HEK293 (cell line): ENCODE data around the gene PRKCE.

ENCODE experiments used
- CTCF ChIA-PET: fragments of 350-600 bp; formaldehyde crosslinking; extraction: SDS; loops from one replicate; lab custom pipeline; 2021; ENCODE audit warnings: antibody characterized with exemption; lab: Yijun Ruan, JAX
- POLR2A ChIA-PET: fragments of 300-600 bp; formaldehyde crosslinking; extraction: SDS; loops from one replicate; lab custom pipeline; 2020; ENCODE audit warnings: antibody characterized with exemption, inconsistent platforms; lab: Yijun Ruan, JAX
- H3K27ac ChIP-seq: fragments of 200-500 bp; sonication (Bioruptor generic); 2 replicates; pipeline ENCODE4 v1.5.1; 2014; ENCODE audit warnings: low read depth, low read length, control low read depth, inconsistent platforms; ENCODE audit errors: extremely low read depth
- H3K36me3 ChIP-seq, 2 experiments: fragments of 200-500 bp in 1 of 2; sonication (Bioruptor generic) in 1 of 2; 1 replicate in 1 of 2; 2 replicates in 1 of 2; pipeline ENCODE4 v1.5.1; 2014 to 2017; ENCODE audit warnings: inconsistent platforms in 2 of 2, low read length in 2 of 2; ENCODE audit not compliant: control insufficient read depth in 2 of 2, insufficient read depth in 1 of 2
- H3K4me1 ChIP-seq: fragments of 200-500 bp; sonication (Bioruptor generic); 2 replicates; pipeline ENCODE4 v1.5.1; 2014; ENCODE audit warnings: mild to moderate bottlenecking, low read length, inconsistent platforms; ENCODE audit not compliant: control insufficient read depth, insufficient read depth
- H3K4me3 ChIP-seq: 2 replicates; pipeline ENCODE4 v1.5.1; 2011; ENCODE audit warnings: low read depth, mild to moderate bottlenecking, control low read depth, low read length, moderate library complexity
- H3K9me3 ChIP-seq: fragments of 200-500 bp; sonication (Bioruptor generic); 2 replicates; pipeline ENCODE4 v1.5.1; 2014; ENCODE audit warnings: low read depth, low read length, inconsistent platforms; ENCODE audit not compliant: control insufficient read depth, insufficient read depth
- FEZF1 ChIP-seq: fragments of 450-650 bp; formaldehyde crosslinking; IDR thresholded peaks from 2 replicates; pipeline ENCODE4 v1.5.1; 2016; ENCODE audit warnings: missing biosample characterization, missing genetic modification characterization
- GFI1B ChIP-seq: fragments of 450-650 bp; formaldehyde crosslinking; IDR thresholded peaks from 2 replicates; pipeline ENCODE4 v1.5.1; 2016; ENCODE audit warnings: missing biosample characterization, missing genetic modification characterization
- IKZF3 ChIP-seq: fragments of 450-650 bp; IDR thresholded peaks from 2 replicates; pipeline ENCODE4 v1.5.0; 2018; ENCODE audit warnings: missing biosample characterization, mild to moderate bottlenecking, missing genetic modification characterization, moderate library complexity
- KLF8 ChIP-seq: fragments of 450-650 bp; formaldehyde crosslinking; IDR thresholded peaks from 2 replicates; pipeline ENCODE4 v1.5.1; 2016; ENCODE audit warnings: missing biosample characterization, missing genetic modification characterization
- OVOL3 ChIP-seq: fragments of 450-650 bp; formaldehyde crosslinking; IDR thresholded peaks from 2 replicates; pipeline ENCODE4 v1.5.1; 2016; ENCODE audit warnings: missing biosample characterization, missing genetic modification characterization
- SP2 ChIP-seq: fragments of 450-650 bp; formaldehyde crosslinking; IDR thresholded peaks from 2 replicates; pipeline ENCODE4 v1.5.1; 2016; ENCODE audit warnings: missing biosample characterization, missing genetic modification characterization
- SP3 ChIP-seq: fragments of 450-650 bp; formaldehyde crosslinking; IDR thresholded peaks from 2 replicates; pipeline ENCODE4 v1.5.1; 2016; ENCODE audit warnings: missing biosample characterization, missing genetic modification characterization
- SP7 ChIP-seq: fragments of 450-650 bp; formaldehyde crosslinking; IDR thresholded peaks from 2 replicates; pipeline ENCODE4 v1.5.1; 2016; ENCODE audit warnings: missing biosample characterization, missing genetic modification characterization
- ZBTB20 ChIP-seq: fragments of 450-650 bp; formaldehyde crosslinking; IDR thresholded peaks from 2 replicates; pipeline ENCODE4 v1.5.1; 2016; ENCODE audit warnings: missing biosample characterization, missing genetic modification characterization
- ZBTB7A ChIP-seq: fragments of 450-650 bp; formaldehyde crosslinking; IDR thresholded peaks from 2 replicates; pipeline ENCODE4 v1.5.1; 2016; ENCODE audit warnings: low read depth, missing biosample characterization, missing genetic modification characterization
- ZNF132 ChIP-seq: fragments of 450-650 bp; formaldehyde crosslinking; IDR thresholded peaks from 2 replicates; pipeline ENCODE4 v1.5.1; 2017; ENCODE audit warnings: missing biosample characterization, missing genetic modification characterization, borderline replicate concordance
- ZNF169 ChIP-seq: fragments of 450-650 bp; formaldehyde crosslinking; IDR thresholded peaks from 2 replicates; pipeline ENCODE4 v1.5.1; 2016; ENCODE audit warnings: missing biosample characterization, missing genetic modification characterization
- ZNF221 ChIP-seq: fragments of 450-650 bp; formaldehyde crosslinking; IDR thresholded peaks from 2 replicates; pipeline ENCODE4 v1.5.1; 2017; ENCODE audit warnings: missing biosample characterization, missing genetic modification characterization, borderline replicate concordance
- ZNF23 ChIP-seq: fragments of 450-650 bp; formaldehyde crosslinking; IDR thresholded peaks from 2 replicates; pipeline ENCODE4 v1.5.1; 2016; ENCODE audit warnings: missing biosample characterization, missing genetic modification characterization, borderline replicate concordance
- ZNF335 ChIP-seq: fragments of 450-650 bp; formaldehyde crosslinking; conservative IDR thresholded peaks from 2 replicates; pipeline ENCODE4 v1.5.1; 2016; ENCODE audit warnings: missing biosample characterization, missing genetic modification characterization
- ZNF341 ChIP-seq: fragments of 450-650 bp; formaldehyde crosslinking; IDR thresholded peaks from 2 replicates; pipeline ENCODE4; 2016; ENCODE audit warnings: low read depth, missing biosample characterization, missing genetic modification characterization
- ZNF350 ChIP-seq: fragments of 450-650 bp; formaldehyde crosslinking; IDR thresholded peaks from 2 replicates; pipeline ENCODE4 v1.5.0; 2017; ENCODE audit warnings: missing biosample characterization, mild to moderate bottlenecking, missing genetic modification characterization
- ZNF624 ChIP-seq: fragments of 450-650 bp; formaldehyde crosslinking; IDR thresholded peaks from 2 replicates; pipeline ENCODE4 v1.5.1; 2017; ENCODE audit warnings: missing biosample characterization, missing genetic modification characterization
- ZNF658 ChIP-seq: fragments of 450-650 bp; formaldehyde crosslinking; IDR thresholded peaks from 2 replicates; pipeline ENCODE4; 2016; ENCODE audit warnings: missing biosample characterization, missing genetic modification characterization
- ZNF707 ChIP-seq: fragments of 450-650 bp; formaldehyde crosslinking; IDR thresholded peaks from 2 replicates; pipeline ENCODE4 v1.5.1; 2016; ENCODE audit warnings: missing biosample characterization, missing genetic modification characterization
- ZNF777 ChIP-seq: fragments of 450-650 bp; formaldehyde crosslinking; IDR thresholded peaks from 2 replicates; pipeline ENCODE4 v1.5.1; 2017; ENCODE audit warnings: missing biosample characterization, missing genetic modification characterization, borderline replicate concordance
- TF ChIP-seq, protein P1 (sequence below): fragments of 450-650 bp; IDR thresholded peaks from 2 replicates; pipeline ENCODE4 v1.5.1; 2018; ENCODE audit warnings: missing biosample characterization, mild to moderate bottlenecking, missing genetic modification characterization
- TF ChIP-seq, protein P2 (sequence below): fragments of 450-650 bp; formaldehyde crosslinking; IDR thresholded peaks from 2 replicates; pipeline ENCODE4 v1.5.1; 2016; ENCODE audit warnings: missing biosample characterization, missing genetic modification characterization, borderline replicate concordance
- TF ChIP-seq, protein P3 (sequence below): fragments of 450-650 bp; formaldehyde crosslinking; IDR thresholded peaks from 2 replicates; pipeline ENCODE4 v1.5.1; 2016; ENCODE audit warnings: missing biosample characterization, missing genetic modification characterization
- TF ChIP-seq, protein P4 (sequence below): fragments of 450-650 bp; formaldehyde crosslinking; IDR thresholded peaks from 2 replicates; pipeline ENCODE4 v1.5.1; 2016; ENCODE audit warnings: missing biosample characterization, missing genetic modification characterization

Gene PRKCE

DNA sequence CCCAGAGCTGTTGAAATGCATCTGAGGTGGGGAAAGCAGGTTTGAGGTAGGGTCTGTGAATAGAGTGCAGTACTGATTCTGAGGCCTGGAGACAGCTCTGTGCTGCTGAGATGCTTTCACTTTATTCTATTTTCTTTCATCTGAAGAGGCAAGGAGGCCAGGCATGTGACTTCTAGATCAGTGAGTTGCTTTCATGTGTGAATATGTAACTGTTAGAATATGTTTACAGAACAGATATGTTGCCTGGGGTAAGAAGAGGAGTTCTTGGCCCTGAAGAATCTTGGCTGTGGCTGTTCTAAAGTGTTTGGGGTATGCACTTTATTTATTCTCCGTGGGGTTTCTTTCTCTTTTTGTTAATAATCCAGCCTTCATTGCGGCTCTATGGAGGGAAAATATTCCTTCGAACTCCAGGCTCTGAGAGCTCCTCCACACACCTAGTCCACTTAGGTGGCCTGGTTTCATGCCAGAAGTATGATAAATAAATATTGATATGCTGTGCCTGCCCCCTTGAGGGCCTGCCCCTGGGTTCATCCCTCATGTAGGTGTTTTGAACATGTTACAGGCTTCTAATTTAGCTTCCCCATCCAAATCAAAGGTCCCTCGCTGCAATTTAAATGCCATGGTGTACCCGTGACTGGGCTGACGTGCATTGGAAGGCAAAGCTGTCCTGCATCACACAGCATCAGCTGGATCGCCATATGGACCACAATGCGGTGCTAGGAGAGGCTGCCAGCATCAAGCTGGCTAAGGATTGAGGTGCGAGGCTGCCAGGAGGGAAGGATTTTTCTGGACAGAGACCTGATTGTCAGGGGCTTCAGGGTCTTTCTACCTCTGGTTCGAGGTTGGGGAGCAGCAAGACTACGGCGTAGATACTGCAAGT lies 102.9 kb downstream of the PRKCE start:
- H3K4me1 ChIP-seq = no peaks in the 10 kb centered on the region

DNA sequence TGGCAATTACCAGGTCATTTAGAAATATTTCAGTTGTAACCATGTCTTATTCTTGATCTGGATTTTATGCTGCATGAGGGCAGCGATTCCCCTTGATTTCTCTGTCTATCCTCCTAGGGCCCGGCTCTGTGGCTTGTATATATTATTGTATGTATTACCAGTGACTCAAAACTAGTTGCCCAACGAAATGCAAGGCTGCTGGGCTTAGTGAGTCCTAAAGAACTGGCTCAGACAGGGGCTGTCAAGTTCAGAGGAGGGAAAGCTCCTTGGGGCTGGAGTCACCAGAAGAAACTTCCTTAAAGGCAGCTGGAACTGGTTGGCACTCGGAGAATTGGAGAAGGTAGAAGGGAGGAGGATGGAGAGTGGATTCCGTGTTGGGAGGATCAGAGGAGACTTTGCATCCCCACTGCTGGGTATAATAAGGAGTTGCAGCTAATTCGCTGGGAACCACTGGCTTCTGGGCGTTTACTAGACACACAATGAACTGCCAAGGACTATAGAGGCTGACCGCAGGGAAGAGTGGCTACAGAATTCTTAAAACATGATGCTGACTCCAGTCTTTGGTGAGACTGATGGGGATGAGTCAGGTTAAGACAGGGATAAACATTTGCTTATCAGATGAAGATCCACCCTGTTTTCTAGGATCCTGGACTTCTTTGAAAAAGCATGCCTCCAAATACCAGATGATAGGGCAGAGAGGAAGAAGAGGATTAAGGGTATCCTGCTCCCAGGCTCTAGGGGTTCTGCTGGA lies 104.3 kb downstream of the PRKCE start:
- ChIA-PET POLR2A (no interaction called here), CTCF (interaction anchor here (2.5 kb wide), 1 partner anchor 23 kb away, joined by 9 read pairs; no protein-coding TSS in a partner anchor)
- H3K9me3 ChIP-seq = no peaks in the 10 kb centered on the region
- H3K4me1 ChIP-seq = 0 out of 2 replicates have a peak, but pooled peaks cover 3% of the 10 kb centered on the region
- H3K4me3 ChIP-seq = no peak overlapping the region
- H3K27ac ChIP-seq = no peak overlapping the region
- no peaks in the 10 kb centered on the region for H3K36me3 ChIP-seq
- no peak for TF ChIP-seq ZNF658
- no peak for TF ChIP-seq ZNF132 (tag by site-specific recombination)
- TF ChIP-seq, protein P1, sequence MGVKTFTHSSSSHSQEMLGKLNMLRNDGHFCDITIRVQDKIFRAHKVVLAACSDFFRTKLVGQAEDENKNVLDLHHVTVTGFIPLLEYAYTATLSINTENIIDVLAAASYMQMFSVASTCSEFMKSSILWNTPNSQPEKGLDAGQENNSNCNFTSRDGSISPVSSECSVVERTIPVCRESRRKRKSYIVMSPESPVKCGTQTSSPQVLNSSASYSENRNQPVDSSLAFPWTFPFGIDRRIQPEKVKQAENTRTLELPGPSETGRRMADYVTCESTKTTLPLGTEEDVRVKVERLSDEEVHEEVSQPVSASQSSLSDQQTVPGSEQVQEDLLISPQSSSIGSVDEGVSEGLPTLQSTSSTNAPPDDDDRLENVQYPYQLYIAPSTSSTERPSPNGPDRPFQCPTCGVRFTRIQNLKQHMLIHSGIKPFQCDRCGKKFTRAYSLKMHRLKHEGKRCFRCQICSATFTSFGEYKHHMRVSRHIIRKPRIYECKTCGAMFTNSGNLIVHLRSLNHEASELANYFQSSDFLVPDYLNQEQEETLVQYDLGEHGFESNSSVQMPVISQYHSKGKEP (tag by site-specific recombination) = no peak
- no peak for TF ChIP-seq ZNF169 (tag by site-specific recombination)
- TF ChIP-seq OVOL3 (tag by site-specific recombination) = no peak
- no peak for TF ChIP-seq FEZF1 (tag by site-specific recombination)
- TF ChIP-seq ZNF624 (tag by site-specific recombination) = no peak
- no peak for TF ChIP-seq SP2 (tag by site-specific recombination)
- TF ChIP-seq SP7 (tag by site-specific recombination) = no peak
- no peak for TF ChIP-seq ZNF23 (tag by site-specific recombination)
- no peak for TF ChIP-seq ZBTB20 (tag by site-specific recombination)
- no peak for TF ChIP-seq IKZF3
- TF ChIP-seq ZNF707 (tag by site-specific recombination) = no peak
- TF ChIP-seq ZNF350 (tag by site-specific recombination) = no peak
- TF ChIP-seq, protein P2, sequence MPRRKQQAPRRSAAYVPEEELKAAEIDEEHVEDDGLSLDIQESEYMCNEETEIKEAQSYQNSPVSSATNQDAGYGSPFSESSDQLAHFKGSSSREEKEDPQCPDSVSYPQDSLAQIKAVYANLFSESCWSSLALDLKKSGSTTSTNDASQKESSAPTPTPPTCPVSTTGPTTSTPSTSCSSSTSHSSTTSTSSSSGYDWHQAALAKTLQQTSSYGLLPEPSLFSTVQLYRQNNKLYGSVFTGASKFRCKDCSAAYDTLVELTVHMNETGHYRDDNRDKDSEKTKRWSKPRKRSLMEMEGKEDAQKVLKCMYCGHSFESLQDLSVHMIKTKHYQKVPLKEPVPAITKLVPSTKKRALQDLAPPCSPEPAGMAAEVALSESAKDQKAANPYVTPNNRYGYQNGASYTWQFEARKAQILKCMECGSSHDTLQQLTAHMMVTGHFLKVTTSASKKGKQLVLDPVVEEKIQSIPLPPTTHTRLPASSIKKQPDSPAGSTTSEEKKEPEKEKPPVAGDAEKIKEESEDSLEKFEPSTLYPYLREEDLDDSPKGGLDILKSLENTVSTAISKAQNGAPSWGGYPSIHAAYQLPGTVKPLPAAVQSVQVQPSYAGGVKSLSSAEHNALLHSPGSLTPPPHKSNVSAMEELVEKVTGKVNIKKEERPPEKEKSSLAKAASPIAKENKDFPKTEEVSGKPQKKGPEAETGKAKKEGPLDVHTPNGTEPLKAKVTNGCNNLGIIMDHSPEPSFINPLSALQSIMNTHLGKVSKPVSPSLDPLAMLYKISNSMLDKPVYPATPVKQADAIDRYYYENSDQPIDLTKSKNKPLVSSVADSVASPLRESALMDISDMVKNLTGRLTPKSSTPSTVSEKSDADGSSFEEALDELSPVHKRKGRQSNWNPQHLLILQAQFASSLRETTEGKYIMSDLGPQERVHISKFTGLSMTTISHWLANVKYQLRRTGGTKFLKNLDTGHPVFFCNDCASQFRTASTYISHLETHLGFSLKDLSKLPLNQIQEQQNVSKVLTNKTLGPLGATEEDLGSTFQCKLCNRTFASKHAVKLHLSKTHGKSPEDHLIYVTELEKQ (tag by site-specific recombination) = no peak
- no peak for TF ChIP-seq ZNF221 (tag by site-specific recombination)
- TF ChIP-seq, protein P3, sequence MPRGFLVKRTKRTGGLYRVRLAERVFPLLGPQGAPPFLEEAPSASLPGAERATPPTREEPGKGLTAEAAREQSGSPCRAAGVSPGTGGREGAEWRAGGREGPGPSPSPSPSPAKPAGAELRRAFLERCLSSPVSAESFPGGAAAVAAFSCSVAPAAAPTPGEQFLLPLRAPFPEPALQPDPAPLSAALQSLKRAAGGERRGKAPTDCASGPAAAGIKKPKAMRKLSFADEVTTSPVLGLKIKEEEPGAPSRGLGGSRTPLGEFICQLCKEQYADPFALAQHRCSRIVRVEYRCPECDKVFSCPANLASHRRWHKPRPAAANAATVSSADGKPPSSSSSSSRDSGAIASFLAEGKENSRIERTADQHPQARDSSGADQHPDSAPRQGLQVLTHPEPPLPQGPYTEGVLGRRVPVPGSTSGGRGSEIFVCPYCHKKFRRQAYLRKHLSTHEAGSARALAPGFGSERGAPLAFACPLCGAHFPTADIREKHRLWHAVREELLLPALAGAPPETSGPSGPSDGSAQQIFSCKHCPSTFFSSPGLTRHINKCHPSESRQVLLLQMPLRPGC (tag by site-specific recombination) = no peak

More for the DNA sequence above, 102.9 kb downstream of the PRKCE start:
- H3K9me3 ChIP-seq = no peaks in the 10 kb centered on the region
- H3K36me3 ChIP-seq = no peaks in the 10 kb centered on the region
- POLR2A ChIA-PET = no interaction called here
- no peak overlapping the region for H3K4me3 ChIP-seq
- TF ChIP-seq OVOL3 (tag by site-specific recombination) (no peak), ZBTB7A (no peak), KLF8 (no peak), ZNF341 (tag by site-specific recombination) (no peak), ZNF335 (tag by site-specific recombination) (no peak), GFI1B (no peak), ZNF777 (tag by site-specific recombination) (no peak), SP3 (no peak)
- TF ChIP-seq, protein P4, sequence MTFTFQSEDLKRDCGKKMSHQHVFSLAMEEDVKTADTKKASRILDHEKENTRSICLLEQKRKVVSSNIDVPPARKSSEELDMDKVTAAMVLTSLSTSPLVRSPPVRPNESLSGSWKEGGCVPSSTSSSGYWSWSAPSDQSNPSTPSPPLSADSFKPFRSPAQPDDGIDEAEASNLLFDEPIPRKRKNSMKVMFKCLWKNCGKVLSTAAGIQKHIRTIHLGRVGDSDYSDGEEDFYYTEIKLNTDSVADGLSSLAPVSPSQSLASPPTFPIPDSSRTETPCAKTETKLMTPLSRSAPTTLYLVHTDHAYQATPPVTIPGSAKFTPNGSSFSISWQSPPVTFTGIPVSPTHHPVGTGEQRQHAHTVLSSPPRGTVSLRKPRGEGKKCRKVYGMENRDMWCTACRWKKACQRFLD (tag by site-specific recombination) = no peak
- TF ChIP-seq, all 188 proteins: peak for 0
- no peak overlapping the region for H3K27ac ChIP-seq
- CTCF ChIA-PET = interaction anchor here (0.7 kb wide), 1 partner anchor 16 kb away, joined by 3 read pairs; no protein-coding TSS in a partner anchor
